Measurements from ENCODE around the gene LRP2.

LRP2 gene

GRCh38 chr2:169114056-169114455, 248.3 kb downstream of the LRP2 start:
- DNase-seq, result no peak

GRCh38 chr2:169112841-169113240, 249.5 kb downstream of the LRP2 start:
- no peak for DNase-seq

DNA sequence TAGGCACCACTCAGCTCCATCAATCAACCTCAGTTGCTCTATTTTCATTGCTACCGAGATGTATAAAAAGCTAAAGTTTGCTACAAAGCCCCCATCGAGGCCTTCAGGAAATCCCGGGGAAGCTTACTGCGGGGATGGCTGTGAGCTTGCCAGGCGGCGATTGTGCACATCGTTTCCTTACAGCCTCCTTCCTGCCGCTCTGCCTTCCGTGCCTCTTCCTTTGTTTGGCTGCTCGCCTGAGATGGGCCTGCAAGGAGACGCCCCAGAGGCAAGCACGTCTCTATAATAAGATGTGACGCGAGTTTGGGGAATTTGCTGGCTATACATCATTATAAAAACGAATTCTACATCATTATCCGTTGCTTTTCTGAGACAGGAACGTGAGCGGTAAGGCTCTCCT, 251.4 kb downstream of the LRP2 start:
- no peak for DNase-seq

DNA sequence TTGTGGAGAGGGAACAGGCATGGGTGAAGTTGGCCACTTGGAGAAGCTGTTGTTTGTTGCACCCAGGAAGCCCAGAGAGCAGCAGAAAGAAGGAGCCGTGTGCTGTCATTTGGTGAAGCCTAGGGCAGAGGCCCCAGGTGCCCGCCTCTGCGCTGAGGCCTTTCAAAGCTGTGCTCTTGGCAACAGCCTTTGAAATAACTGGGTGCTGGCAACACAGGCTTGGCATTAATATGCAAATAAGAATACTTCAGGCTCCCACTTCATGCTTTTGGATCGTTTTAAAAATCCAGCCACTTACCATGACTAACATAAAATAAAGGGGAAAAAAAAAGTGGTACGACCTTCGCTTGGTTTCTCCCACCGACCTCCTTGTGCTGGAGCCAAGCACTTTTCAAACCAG, 251.9 kb downstream of the LRP2 start:
- DNase-seq, result no peak

- DNase-seq, result no peak
Measured at GRCh38 chr2:169109502-169110409, 252.6 kb downstream of the LRP2 start.

DNA sequence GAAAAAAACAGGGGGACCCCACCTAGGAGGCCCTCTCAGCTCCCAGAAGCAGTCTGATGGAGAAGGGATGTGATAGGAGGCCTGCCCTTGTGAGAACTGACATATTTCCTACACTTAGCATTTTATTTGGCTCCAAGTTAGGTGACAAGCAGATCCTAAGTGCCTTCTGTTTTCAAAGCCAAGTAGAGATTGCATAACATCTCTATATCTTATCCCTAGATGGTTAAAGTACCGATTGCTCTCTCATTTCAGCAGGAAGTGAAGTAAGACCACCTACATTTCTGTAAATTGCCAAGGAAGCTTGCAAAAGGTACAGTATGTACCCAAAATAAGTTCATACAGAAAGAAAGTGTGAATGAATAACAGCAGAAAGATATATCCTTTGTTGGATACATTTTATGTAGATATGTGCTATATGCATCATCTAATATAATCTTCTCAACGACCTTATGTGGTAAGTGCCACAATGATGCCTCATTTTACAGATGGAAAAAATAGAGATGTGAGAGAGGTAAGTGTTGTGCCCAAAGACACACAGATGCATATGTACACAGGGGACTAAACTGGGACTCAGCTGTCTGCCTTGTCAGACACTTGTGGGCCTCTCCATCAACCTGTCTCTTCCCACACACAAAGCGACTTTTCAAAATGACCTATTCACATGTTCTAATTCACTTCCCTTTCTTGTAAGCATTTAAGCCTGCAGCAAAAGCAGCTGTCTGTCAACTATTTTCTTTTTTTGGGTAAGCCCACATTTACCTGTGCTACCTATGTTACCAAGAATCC, 254.0 kb downstream of the LRP2 start:
- no peak for DNase-seq

DNA sequence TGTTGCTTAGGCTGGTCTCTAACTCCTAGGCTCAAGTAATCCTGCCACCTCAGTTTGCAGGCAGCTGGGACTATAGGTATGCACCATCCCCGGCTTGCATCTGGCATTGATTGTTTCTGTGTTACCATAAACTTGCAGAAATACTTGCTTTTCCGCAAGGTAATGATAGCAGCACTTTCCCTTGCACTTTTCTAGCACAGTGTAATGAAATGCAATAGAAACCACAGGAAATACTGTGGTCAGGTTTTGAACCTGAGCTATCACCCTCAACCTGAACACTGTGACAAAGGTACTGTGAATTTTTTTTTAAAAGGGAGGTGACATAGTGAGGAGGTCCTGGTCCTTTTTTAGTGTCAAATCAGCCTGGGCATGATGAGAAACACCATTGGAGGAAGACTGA, 254.7 kb downstream of the LRP2 start:
- no peak for DNase-seq

- DNase-seq, result no peak
Measured at GRCh38 chr2:169106563-169107545, 255.5 kb downstream of the LRP2 start.

GRCh38 chr2:169106134-169106533, 256.2 kb downstream of the LRP2 start:
- no peak for DNase-seq

- DNase-seq, result no peak
Measured at GRCh38 chr2:169105476-169105875, 256.9 kb downstream of the LRP2 start.

DNA sequence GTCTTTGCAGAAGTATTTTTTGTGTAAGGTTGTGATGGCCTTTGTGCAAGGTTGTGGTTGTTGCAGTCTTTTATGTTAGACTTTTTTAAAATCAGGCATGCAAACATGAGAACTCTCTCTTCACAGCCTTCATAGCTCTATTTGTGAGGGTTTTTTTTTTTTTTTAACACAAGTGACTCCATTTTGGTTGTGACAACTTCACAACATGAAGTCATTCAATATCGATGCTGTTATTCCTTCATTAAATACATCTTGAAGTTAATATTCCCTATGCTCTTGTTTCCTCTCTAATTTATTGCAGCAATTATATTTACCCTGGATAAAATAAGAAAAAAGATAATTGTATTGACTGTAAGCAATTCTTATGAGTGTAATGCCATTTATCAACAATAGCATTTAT, 257.5 kb downstream of the LRP2 start:
- no peak for DNase-seq

GRCh38 chr2:169095621-169096105, 266.7 kb downstream of the LRP2 start:
- DNase-seq, result no peak

DNA sequence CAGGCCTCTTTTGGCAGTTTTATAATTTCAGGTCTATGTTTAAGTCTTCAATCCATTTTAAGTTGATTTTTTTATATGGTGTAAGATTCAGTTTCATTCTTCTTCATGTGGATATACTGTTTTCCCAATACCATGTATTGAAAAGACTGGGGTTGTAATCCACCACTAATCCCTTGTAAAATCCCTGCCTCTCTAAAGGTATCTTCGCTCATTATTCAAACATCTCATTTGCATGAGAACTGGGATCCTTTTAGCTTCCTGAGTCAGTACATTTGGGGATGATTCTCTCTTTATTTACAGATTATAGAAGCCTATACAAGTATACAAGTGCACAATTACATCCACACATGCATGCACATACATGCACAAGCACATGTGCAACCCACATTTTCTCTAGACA, 267.7 kb downstream of the LRP2 start:
- no peak for DNase-seq

DNA sequence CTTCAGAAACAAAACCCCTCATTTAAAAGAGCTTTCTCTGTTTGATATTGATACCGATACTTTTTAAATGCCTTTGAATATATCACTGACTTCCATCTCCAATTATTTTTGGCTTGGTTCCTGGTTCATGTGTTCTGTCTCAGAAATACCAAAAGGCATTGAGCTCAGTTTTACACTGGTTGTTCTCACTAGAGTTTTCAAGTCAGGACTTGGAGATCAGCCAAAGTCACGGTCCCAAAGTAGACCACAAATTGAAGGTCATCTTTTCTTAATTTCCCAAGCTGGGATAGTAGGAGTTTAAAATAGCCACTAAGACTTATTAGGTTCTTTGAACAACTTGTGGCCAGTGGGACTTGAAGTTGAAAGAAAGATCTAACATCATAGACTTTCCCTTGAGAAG, 268.8 kb downstream of the LRP2 start:
- no peak for DNase-seq

GRCh38 chr2:169091761-169092519, 270.4 kb downstream of the LRP2 start:
- DNase-seq, result no peak

- DNase-seq, result no peak
Measured at GRCh38 chr2:169091256-169091655, 271.1 kb downstream of the LRP2 start.

DNA sequence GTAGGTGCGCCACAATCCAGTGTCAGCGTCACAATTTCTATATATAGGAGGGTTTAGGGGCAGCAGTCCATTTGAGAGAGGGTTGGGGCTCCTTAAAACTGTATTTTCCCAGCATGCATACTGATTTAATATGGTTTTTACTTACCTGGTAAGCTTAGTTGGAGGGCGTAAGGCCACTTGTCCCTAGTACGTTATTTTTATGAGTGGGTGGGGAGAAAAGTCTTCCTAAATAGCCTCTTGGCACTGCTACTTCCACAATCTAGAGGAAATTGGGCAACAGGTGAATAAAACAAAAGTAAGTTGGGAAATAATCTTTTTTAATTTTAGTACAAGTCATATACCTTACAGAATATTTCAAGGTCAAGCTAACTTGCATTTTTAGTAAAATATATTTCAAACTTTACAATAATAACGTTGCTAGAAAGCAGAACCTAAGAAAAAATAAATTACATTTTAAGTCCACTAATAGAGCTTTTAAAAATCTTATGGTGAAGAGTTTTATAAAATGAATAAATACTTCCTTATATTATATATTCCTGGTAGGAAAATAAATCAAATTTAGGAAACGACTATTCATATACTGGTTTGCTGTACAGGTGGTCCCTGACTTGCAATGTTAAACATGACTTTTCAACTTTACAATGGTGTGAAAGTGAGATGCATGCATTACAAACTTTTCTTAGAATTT, 272.1 kb downstream of the LRP2 start:
- DNase-seq, result no peak

DNA sequence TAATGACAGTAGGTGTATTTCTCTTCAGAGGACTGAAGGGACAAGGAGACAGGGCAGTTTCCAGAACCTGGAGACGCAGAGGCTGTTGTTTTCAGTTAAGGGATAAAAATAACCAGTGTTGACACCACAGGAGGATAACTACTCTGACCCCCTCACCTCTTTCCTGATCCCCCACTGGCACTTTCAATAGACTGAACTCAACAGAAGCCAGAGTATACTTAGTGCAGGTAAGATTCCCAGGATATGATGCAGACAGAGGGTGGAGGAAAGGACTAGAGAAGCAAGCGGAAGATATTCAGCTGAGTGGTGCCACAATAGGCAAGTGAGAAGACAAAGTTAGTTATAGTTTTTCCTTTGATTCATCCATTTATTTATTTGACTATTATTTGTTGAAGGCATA, 273.2 kb downstream of the LRP2 start:
- no peak for DNase-seq

GRCh38 chr2:169087757-169088379, 274.5 kb downstream of the LRP2 start:
- DNase-seq, result no peak

DNA sequence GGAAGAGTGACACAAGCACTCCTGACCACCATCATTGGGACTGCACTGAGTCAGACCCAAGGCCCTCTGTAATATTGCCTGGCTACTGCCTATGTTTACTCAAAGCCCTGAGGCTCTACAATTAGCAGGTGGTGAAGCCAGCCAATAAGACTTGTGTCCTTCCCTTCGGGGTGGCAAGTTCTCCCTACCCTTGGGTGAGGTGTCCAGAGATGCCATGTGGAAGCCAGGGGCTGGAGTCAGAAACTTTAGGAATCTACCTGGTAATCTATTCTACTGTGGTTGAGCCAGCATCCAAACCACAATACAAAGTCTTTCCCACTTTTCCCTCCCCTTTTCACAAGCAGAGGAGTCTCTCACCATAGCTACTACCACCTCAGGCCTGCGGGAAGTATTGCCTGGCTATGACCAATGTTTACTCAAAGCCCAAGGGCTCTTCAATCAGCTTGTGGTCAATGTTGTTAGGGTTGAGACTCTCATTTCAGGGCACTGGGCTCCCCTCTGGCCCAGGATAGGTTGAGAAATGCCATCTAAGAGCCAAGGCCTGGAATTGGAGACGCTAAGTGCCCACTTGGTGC, 275.4 kb downstream of the LRP2 start:
- no peak for DNase-seq

DNA sequence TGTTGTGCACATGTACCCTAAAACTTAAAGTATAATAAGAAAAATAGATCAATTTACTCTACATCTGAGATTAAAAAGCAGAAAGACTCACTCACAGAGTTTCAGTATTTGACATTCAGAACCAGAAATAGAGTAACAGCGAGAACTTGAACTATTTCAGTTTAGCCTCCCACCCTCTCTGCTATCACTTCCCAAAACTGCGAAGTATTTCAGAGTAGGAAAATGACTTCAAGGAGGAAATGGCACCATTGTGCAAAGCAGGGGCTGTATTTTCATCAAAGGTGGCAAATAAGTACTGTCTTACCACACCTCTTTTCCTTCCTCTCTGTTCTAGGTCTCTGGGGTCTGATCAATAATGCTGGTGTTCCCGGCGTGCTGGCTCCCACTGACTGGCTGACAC, 279.3 kb downstream of the LRP2 start:
- DNase-seq, result no peak

Measured in NCI-H187 treated with DMSO at 0.1 percent for 48 hours (cell line).